T follicular helper cell (primary cell): ENCODE results near the gene KCNA10.
A peak's percentile ranks its signal among the peaks of the same experiment; 100 is the strongest.

Source experiments
- DNase-seq: peaks from one replicate; pipeline ENCODE4 v3.0.0-alpha.2; 2020; ENCODE audit warnings: low read depth

The KCNA10 gene

DNA sequence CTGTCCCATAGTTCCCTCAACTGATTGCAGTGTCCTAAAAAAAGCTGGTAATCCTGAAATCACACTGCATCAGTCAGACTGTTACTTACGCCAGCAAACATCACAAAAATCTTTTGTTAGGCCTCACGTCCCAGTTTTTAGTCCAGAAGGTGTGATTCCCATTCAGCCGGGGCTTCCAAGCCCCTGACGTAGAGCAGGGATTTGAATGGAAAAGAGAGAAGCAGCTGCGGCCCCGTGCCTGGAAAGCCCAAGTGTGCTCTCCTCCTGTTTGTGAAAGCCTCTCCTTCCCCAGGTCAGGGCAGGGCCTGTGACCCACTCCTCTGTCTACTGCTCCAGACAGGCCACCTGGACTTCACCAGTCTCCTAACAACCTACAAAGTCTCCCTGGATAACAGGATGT, 20.7 kb downstream of the KCNA10 start:
- DNase-seq, result no peak

DNA sequence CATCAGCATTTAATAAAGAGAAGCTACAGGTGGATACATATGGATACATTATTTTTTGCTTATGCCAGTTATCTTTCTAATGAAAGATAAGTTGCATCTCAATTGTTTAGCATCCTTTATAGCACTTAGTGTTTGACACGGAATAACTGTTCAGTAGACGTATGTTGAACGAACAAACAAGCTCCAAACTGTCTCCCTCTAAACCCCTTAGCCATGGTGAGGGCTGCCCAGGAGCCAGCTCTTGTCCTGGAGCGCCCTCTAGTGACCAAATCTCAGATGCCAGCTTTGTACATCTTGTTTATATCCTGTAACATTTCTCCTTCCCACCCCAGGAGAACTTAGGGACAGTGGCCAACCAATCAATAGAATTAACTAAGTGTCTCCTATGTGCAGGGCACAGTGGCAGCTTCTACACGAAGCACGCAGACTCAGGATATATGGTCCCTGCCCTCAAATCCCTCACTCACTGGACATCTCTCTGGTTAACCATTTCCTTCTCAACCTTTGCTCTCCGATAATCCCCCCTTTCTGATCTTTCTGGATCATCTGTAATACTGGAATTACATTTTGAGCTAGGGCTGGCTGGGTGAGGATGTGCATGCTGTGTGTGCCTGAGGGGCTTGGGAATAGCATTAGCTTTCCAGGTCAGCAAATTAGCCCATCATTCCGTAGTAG, 22.9 kb downstream of the KCNA10 start:
- DNase-seq, result peak; percentile 69

DNA sequence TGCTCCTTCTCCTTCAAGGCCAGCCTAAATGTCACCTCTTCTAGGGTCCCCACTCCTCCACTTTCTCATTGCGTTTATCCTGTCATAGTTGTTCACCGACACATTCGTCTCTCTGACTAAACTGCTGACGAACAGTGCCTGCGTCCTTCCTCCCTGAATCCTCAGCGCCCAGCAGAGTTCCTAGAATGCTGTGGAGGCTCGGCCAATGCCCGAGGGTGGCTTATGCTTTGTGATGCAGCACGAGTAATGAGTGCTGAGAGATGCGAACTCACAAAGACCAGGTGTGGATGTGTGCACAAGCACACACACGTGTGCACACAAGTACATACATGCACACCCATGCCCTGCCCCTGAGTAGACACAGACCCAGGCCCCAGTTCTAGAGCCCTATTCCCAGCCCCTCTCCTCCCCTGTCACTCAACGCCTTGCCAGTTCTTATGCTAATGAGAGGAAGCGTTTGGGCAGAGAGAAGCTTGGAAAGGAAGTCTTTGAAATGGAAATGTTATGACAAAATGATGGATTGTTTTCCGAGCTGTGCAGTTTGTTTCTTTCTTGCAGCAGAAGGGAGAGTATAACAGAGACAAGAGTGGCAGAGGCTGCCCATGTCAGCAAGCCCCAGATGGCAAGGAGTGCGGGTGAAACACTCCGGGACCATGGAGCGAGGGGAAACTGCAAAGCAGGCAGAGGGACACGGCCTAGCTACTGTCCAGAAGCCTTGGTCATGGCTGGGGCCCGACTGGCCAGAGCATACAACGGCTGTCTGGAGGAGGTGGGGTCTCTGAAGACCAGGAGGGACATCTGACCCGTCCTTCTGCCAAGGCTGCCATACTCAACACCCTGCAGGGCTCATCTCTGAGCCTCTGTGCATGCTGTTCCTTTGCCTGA, 24.2 kb downstream of the KCNA10 start:
- DNase-seq, result no peak

DNA sequence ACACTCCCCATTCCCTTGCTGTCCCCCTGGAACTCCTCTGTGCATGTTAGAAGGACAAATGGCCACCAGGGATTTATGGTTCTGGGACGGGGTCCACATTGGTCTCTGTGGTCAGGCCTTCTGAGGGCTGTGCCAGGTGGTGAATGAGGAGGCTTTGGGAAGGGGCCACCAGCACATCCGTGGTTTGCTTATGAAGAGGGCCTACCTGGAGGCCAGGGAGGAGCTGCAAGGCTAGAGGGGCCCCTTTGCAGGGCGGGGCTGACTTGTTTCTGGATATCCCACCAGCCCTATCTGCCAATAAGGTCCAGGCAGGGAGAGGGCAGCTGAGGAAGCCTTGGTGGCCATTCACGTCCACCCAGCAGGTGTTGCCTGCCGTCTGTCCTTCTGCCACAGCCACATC, 24.9 kb downstream of the KCNA10 start:
- no peak for DNase-seq

DNA sequence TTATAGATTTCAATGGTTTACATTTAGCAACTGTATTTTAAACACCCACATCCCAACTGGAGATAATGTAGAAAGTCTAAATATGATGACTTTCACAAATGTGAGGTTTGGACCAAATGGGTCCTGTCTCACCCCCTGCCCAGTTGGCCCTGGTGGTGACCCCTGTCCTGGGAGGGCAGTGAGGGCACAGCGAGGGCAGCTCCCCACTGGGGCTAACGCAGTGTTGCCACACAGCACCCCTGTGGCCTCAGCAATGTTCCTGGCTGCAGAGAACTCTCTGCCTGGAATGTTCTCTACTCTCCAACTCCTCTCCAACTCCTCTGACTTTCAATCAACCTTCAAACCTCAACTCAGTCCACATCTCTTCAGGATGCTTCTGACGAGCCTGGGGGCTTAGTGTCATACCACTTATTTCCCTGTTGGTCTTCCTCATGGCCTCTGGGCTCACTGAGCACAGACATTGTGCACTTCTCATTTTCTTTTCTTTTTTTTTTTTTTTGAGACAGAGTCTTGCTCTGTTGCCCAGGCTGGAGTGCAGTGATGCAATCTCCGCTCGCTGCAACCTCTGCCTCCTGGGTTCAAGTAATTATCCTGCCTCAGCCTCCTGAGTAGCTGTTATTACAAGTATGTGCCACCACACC, 25.8 kb downstream of the KCNA10 start:
- DNase-seq, result no peak

DNA sequence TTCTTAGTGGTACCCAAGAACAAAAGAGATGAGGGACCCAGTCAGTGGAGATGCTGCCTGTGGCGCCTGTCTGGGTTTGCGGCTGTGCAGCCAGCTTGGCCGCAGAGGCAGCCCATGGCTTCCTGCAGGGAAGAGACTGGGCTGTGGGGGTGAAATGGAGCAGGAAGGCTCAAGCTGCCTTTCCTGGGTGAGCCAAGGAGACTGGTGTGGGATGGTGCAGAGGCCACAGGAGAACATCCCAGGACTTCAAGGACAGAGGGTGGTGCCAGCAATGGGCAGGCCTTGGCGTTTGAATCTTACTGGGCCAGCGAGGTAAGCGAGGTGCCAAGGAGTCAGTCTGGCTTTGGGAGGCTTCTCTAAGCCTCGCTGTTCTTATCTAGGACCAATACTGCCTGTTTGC, 26.4 kb downstream of the KCNA10 start:
- DNase-seq, result no peak

DNA sequence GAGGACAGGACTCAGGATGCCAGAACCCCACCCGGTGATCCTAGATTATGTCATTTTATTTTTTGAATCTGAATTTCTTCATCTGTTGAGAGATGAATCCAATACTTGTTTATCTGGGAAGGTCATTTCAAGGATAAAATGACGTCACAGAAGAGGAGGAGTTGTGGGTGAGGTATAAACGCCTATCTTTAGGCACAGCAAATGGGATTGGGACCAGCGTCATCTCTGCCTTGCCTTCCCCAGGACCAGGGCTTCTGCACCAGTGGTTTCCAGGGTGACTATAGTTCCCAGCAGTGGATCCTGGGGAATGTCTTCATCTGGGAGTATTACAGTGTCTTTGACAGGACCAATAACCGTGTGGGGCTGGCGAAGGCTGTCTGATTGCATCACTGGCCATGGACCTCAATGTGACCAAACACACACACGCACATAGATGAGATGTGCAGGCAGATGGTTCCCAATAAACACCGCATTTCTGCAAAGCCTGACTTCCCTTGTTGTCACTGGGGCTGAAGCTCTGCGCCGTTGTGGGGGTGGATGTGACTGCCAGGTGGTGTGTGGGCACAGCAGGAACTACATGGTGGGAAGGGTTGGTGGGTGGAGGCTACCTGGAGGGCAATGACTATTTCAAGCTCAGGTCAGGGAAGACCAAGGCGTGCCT, 28.1 kb downstream of the KCNA10 start:
- no peak for DNase-seq

DNA sequence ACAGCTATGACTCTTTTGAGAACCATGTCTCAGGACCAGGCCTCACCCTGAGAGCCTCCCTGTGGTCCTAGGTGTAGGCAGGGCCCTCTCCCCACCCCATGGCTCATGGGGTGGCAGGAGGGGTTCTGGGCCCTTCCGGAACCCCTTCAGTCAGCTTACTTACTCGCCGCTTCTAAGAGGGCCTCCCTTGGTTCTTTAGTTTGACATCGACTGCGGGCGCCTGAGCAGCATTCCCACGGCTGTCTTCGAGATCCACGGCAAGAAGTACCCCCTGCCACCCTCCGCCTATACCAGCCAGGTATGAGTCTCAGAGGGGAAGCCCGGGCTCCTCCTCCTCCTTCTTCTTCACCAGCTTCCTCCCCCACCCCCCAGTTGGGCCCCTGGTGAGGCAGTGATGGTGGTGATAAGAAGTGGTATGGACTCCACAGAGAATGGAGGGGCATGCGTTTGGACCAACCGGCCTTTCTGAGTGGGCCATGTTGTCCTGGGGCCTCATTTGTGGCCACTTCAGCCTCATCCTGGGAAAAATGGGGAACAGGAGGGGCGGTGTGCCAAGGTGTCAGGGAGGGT, 28.9 kb downstream of the KCNA10 start:
- DNase-seq, result no peak

DNA sequence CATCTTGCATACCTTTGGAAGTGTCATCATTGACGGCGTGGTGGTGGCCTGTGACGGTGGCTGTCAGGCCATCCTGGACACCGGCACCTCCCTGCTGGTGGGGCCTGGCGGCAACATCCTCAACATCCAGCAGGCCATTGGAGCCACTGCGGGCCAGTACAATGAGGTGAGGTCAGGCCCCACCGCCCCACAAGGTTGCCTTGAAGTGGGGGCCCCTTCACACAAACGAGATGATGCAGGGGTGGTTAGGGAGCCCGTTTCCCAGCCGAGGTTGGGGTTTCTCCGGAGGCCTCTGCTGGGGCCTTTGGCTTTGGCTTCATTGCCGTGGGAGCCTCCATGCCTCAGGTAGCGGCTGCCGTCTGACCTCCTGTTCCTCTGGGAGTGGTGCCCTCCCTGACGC, 29.6 kb downstream of the KCNA10 start:
- no peak for DNase-seq

DNA sequence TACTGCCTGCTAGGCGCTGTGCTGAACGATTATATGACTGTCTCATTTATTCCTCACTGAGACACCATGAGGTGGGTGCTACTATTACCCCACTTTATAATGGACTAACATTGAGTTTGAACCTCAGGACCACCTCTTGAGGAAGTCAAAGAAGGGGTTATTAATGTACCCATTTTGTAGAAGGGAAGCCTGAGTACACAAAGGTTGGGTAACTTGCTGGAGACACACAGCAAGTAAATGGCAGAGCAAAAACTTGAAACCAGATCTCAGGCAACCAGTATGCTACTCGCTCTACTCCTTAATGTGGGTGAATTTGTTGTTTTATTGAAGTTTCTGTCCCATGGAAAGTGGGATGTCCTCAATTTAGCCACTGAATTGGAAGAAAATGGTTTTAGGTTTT, 30.1 kb downstream of the KCNA10 start:
- no peak for DNase-seq

DNA sequence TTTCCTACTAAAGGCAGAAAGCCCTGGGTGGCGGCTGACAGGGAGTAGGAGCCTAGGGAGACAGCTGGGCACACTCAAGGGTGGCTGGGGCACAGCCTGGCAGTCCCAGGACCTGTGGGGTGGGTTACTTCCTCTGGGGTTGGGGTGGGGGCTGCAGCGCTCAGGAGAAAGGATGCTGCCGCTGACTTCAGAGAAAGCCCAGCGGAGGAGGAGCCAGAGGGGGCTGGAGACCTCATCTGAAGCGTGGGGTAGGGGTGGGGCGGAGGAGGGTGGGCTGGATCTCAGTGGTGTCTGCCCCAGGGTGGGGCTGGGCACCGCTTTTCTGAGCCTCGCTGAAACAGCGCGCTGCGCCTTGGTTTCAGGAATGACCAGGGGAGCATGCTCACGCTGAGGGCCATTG, 30.8 kb downstream of the KCNA10 start:
- no peak for DNase-seq

DNA sequence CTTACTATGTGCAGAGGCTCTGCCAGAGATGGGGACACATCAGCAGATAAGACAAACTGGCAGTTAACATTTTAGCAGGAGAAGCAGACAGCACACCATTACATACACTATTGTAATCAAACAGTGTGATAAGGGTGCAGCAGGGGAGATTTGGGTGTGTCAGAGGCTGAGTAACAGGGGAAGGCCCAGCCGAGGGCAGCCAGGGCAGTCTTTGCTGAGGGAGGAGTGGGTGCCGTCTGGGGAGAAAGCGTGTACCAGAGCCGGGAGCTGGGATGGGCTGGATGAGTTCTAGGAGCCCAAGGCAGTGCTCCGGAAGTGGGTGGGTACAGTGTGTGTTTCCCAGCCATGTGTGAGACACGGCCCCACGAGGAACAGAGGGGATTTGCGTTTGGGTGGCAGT, 31.2 kb downstream of the KCNA10 start:
- no peak for DNase-seq

DNA sequence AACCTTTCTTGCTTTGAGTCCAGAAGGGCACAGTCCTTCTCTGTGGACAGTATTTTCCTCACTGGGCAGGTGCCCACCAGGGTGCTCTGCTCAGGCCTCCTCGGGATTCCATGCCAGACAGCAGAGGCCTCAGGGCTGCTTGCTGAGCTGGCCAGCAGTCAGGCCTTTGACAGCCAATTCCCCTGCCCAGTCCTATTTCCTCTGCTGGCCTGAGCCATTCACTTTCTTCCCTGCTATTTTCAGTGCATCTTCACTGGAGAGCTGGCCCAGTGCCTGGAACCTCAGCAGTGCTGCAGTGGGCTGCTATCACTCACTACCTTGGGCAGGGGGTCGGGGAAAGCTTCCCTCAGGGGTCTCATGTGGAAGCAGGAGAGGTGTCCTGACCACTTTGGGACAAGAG, 33.2 kb downstream of the KCNA10 start:
- DNase-seq, result no peak

DNA sequence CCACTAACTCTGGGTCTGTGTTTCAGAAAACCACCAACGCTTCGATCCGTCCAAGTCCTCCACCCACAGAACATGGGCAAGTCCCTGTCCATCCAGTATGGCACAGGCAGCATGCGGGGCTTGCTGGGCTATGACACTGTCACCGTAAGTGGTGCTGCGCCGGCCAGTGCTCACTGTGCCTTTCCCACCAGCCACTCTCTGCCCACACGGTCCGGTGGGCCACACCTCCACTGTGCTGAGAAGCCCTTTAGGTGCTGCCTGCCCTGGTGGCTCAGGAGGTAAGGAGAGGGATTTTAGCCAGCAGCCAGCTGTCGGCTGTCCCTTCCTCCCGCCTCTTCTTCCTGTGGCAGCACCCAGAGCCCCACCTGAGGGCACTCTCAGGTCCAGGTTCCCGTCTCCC, 34.2 kb downstream of the KCNA10 start:
- DNase-seq, result no peak

DNA sequence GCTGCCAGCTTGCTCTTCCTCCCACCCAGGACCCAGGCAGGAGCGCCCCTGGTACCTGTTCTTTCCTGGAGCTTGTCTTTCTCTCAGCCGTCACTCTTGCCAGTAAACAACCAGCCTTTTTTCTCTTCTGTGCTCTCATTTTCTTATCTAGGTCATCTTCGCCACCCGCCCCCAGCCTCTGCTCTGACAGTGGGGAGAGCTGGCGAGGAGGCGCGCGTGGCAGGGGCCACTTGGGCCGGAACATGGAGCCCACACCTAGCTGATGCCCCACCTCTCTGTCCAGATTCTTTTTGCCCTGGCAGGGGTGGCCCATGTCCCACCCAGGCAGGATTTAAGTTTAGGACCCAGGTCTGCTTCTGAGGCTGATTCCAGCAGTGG, 35.7 kb downstream of the KCNA10 start:
- DNase-seq, result no peak

DNA sequence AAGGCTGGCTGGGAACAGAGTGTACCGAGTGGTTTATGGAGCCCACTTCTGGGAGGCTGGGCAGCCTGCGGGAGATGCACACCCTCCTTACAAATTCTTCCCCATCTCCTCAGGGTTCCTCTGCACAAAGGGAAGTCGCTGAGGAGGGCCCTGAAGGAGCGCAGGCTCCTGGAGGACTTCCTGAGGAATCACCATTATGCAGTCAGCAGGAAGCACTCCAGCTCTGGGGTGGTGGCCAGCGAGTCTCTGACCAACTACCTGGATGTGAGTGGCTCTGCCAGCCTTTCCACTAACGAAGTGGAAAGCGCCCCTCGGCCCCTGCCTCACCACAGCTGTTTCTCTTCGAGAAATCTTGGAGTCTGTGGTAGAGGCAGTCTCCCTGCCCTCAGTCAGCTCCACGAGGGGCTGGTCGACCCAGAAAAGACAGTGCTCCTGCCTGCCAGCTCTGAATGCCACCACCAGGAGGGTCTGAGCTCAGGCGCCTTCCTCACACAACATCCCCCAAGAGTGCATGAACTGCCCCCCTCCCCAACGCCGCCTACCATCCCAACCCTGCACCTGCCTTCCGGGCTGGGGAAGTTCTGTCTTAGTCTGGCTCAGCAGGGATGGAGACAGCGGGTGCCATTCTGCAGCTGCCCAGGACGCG, 36.2 kb downstream of the KCNA10 start:
- no peak for DNase-seq

DNA sequence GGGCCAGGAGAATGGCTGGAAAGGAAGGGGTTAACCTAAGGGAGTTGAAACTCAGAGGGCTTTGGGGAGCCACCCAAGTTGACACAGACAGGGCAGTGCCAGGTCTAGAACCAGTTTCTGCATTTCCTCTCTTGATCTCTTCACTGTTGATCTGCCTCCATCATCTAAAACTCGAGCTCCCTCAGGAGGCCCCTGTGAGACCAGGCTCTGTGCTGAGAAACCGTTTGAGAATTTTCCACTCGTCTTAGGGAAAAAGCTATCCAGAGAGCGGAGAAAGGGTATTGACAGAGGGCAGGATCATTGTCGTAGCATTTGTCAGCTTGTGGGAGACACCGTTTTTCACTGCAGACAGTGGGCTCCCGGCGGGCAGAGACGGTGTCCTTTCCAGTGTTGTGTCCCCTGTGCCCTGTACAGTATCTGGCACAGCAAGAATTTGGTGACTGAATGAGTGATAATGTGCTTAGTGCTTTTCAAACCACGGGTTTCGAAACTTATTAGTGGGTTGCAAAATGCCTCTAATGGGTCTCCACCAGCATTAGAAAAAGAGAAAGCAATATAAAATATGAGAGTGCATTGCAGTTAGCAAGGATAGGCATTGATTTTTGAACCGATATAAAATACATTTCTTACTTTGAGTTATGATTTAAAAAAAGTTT, 36.9 kb downstream of the KCNA10 start:
- no peak for DNase-seq

DNA sequence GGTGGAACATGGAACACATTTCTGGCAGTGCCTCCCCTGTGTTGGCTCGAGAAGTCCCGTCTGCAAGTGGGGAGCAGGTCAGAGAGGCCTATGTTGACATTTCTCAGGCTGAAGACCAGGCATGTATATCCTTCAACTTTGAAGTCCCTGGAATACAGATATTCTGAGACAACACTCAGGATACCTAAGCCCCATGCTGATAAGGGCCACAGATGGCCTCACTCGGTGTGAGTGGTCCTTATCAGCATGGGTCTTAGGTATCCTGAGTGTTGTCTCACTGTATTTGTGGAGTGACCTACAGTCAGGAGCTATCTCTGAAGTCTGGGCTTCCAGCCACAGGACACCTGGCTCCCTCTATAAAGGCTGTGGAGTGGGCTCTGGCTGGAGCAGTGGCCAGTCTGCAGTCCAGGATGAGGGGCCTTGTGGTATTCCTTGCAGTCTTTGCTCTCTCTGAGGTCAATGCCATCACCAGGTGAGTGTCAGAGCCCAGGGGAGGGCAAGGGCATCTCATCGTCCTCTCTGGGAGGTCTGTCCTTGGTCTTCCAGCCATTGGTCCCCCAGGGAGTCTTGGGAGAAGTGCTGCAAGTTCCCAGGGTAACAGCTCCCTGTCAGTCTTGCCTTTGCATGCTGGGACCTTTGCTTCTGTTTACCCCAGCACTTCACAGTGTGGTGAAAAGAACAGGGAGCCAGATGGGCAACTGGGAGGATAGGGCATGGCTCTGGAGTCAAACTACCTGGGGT, 38.4 kb downstream of the KCNA10 start:
- DNase-seq, result no peak

DNA sequence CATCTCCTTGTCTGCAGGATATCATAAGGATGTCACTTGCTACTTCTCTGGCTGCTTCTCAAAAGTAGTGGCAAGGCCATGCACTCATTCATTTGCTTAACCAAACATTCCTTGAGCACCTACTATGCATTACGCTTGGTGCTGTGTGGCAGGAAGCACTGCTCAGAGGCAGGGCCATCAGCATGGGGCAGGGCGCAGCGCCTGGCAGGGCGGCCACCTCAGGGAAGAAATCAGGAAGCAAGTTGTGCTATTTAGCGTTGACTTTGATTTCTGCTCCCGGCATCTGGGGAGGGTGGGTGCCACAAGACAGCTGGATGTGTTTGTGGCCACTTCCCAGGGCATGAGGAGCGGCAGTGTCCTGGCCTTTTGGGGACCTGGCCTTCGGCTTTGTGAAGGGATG, 40.1 kb downstream of the KCNA10 start:
- DNase-seq, result no peak

DNA sequence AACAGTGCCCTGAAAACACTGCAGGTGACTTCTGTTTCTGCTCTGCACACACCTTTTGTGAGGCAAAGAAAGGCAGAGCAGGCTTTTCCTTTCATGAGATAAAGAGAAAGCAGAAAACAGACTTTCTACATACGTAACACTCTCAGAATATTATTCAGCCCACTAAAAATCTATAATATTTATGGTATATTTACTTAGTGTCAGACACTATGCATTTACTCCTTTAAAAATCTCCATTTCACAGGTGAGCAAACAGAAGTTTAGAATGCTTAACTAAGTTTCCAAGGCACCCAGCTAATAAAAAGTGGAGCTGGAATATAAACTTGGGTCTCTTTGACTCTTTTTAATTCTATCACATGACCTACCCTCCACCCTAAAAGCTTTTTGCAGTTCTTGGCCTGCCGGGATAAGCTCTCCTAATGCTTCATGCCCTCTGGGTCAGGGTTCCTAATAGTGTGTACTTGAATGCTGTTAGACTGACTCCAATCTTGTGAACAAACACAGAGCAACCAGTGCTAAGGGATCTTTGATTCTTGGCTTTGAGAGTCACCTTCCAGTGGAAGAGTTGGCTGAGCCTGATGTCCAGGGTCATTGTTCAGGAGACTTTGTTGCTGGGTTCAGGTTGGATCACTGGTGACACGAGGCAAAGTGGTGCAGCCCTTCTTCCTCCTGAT, 40.9 kb downstream of the KCNA10 start:
- DNase-seq, result no peak
